GM23338 (cell line): ENCODE data around the gene PHF13. TPM values are rescaled to one million over a fixed set of nuclear protein-coding genes. Genes with fewer than 3 reads are reported as not detected.

Experiments
- ATAC-seq: fragments of 200-7000 bp; cut with Tn5 transposase; 3 replicates; pipeline ENCODE4 v1.9.1; 2020
- DNase-seq: peaks from one replicate; pipeline ENCODE4 v3.0.0-alpha.2; 2015; ENCODE audit warnings: low spot score
- H2AFZ ChIP-seq: fragments of 200-600 bp; sonication (generic); 2 replicates; pipeline ENCODE4 v1.8.0; 2016; ENCODE audit warnings: antibody characterized with exemption, mild to moderate bottlenecking, moderate library complexity
- H3F3A ChIP-seq: fragments of 200-600 bp; sonication (generic); replicated peaks from 2 replicates; pipeline ENCODE4 v1.8.0; 2017; ENCODE audit warnings: antibody characterized with exemption, mixed run types, low read depth
- H3K27ac ChIP-seq: fragments of 200-600 bp; sonication (generic); 2 replicates; pipeline ENCODE4 v1.6.1; 2016; ENCODE audit warnings: low read depth
- H3K27me3 ChIP-seq: fragments of 200-600 bp; sonication (generic); 2 replicates; pipeline ENCODE4 v1.8.0; 2016; ENCODE audit warnings: mild to moderate bottlenecking, mixed run types, moderate library complexity; ENCODE audit not compliant: insufficient read depth
- H3K36me3 ChIP-seq: fragments of 200-600 bp; sonication (generic); 2 replicates; pipeline ENCODE4 v1.8.0; 2016; ENCODE audit warnings: mild to moderate bottlenecking; ENCODE audit not compliant: insufficient read depth
- H3K4me1 ChIP-seq: fragments of 200-600 bp; sonication (generic); 2 replicates; pipeline ENCODE4 v1.8.0; 2016; ENCODE audit warnings: mild to moderate bottlenecking, moderate library complexity; ENCODE audit not compliant: insufficient read depth
- H3K4me2 ChIP-seq: fragments of 200-600 bp; sonication (generic); 2 replicates; pipeline ENCODE4 v1.7.1; 2017; ENCODE audit warnings: mixed run types
- H3K4me3 ChIP-seq: fragments of 200-600 bp; sonication (generic); 2 replicates; pipeline ENCODE4 v1.6.1; 2016; ENCODE audit warnings: mixed run types
- H3K79me2 ChIP-seq: fragments of 200-600 bp; sonication (generic); replicated peaks from 2 replicates; pipeline ENCODE4 v1.8.0; 2017; ENCODE audit warnings: mild to moderate bottlenecking; ENCODE audit not compliant: insufficient read depth
- H3K9me2 ChIP-seq: fragments of 200-600 bp; sonication (generic); 2 replicates; pipeline ENCODE4 v1.8.0; 2017; ENCODE audit not compliant: insufficient read depth
- H4K20me1 ChIP-seq: fragments of 200-600 bp; sonication (generic); replicated peaks from 2 replicates; pipeline ENCODE4 v1.8.0; 2017; ENCODE audit warnings: mild to moderate bottlenecking; ENCODE audit not compliant: insufficient read depth
- H3K27ac Mint-ChIP-seq: 2 replicates; pipeline ENCODE4 v1.8.0; 2020; ENCODE audit warnings: inconsistent platforms, mild to moderate bottlenecking, moderate library complexity, mixed read lengths
- H3K27me3 Mint-ChIP-seq: 3 replicates; pipeline ENCODE4 v1.8.0; 2022; ENCODE audit warnings: low read depth, mild to moderate bottlenecking, moderate library complexity, mixed read lengths, inconsistent platforms; ENCODE audit not compliant: insufficient read depth, poor library complexity
- H3K36me3 Mint-ChIP-seq: 3 replicates; pipeline ENCODE4 v1.8.0; 2021; ENCODE audit warnings: low read depth, mild to moderate bottlenecking, inconsistent platforms, moderate library complexity, mixed read lengths
- H3K4me1 Mint-ChIP-seq: 3 replicates; pipeline ENCODE4 v1.8.0; 2020; ENCODE audit warnings: mild to moderate bottlenecking, inconsistent platforms, mixed read lengths
- H3K4me3 Mint-ChIP-seq: 3 replicates; pipeline ENCODE4 v1.8.0; 2021; ENCODE audit warnings: moderate library complexity, mild to moderate bottlenecking, inconsistent platforms, mixed read lengths
- H3K9me3 Mint-ChIP-seq: 3 replicates; pipeline ENCODE4 v1.8.0; 2020; ENCODE audit warnings: moderate library complexity, mild to moderate bottlenecking, inconsistent platforms, mixed read lengths
- CREB1 ChIP-seq: fragments of 250-450 bp; sonication (Bioruptor Pico); IDR thresholded peaks from 2 replicates; pipeline ENCODE4 v1.5.0; 2020; ENCODE audit warnings: low read depth, mild to moderate bottlenecking, moderate library complexity
- CTCF ChIP-seq, 2 experiments: fragments of 200-600 bp in 1 of 2; sonication (generic) in 1 of 2; conservative IDR thresholded peaks; 2 replicates each; pipeline versions ENCODE4 v1.5.1 to v1.6.1; 2016 to 2017; ENCODE audit warnings: antibody characterized with exemption in 2 of 2, low read depth in 2 of 2, mild to moderate bottlenecking in 2 of 2, moderate library complexity in 1 of 2
- ETS1 ChIP-seq: IDR thresholded peaks from 2 replicates; pipeline ENCODE4 v1.6.1; 2016; ENCODE audit warnings: antibody characterized with exemption
- EZH2 ChIP-seq: fragments of 200-600 bp; sonication (generic); IDR thresholded peaks from one replicate; pipeline ENCODE4 v1.8.0; 2017; ENCODE audit warnings: antibody characterized with exemption, mild to moderate bottlenecking, low read depth; ENCODE audit not compliant: unreplicated experiment
- EZH2phosphoT487 ChIP-seq: fragments of 200-600 bp; sonication (generic); IDR thresholded peaks from one replicate; pipeline ENCODE4 v1.8.1; 2018; ENCODE audit warnings: antibody characterized with exemption; ENCODE audit not compliant: unreplicated experiment
- JUNB ChIP-seq: IDR thresholded peaks from one replicate; pipeline ENCODE4 v1.6.1; 2016; ENCODE audit warnings: antibody characterized with exemption; ENCODE audit not compliant: unreplicated experiment
- STAT1 ChIP-seq: IDR thresholded peaks from one replicate; pipeline ENCODE4 v1.6.1; 2016; ENCODE audit warnings: antibody characterized with exemption; ENCODE audit not compliant: unreplicated experiment
- ZNF114 ChIP-seq: fragments of 250-450 bp; sonication (Bioruptor Pico); IDR thresholded peaks from 2 replicates; pipeline ENCODE4 v1.5.0; 2020; ENCODE audit warnings: mild to moderate bottlenecking, moderate library complexity
- ZNF331 ChIP-seq: fragments of 250-450 bp; sonication (Bioruptor Pico); IDR thresholded peaks from 2 replicates; pipeline ENCODE4 v1.5.0; 2020; ENCODE audit warnings: low read depth, mild to moderate bottlenecking, moderate library complexity
- polyA plus RNA-seq: library from polyadenylated mRNA; unstranded; fragments of >200 nt; fragmentation: Nextera tagmentation; extraction: Ambion mirVana; gene quantifications from 2 replicates; pipeline ENCODE4 v1.2.1, GENCODE V29; 2016
- total RNA-seq: library from RNA; depleted of rRNA; stranded (reverse); fragments of >200 nt; shearing (Covaris generic); gene quantifications from 2 replicates; pipeline ENCODE4 v1.2.3, GENCODE V29; 2014
- TF ChIP-seq, protein P1 (sequence below): fragments of 250-450 bp; sonication (Bioruptor Pico); IDR thresholded peaks from 2 replicates; pipeline ENCODE4 v1.5.0; 2020; ENCODE audit warnings: mild to moderate bottlenecking, moderate library complexity

PHF13 gene
- total and polyA plus RNA-seq, 2 experiments from 2014 or later: 12.1 to 33.2 TPM

GRCh38 chr1:6619045-6619444, 5.5 kb downstream of the PHF13 start:
- Histone ChIP-seq H2AFZ (no peak overlapping the region), H3K79me2 (peaks cover 87% of the 10 kb centered on the region), H4K20me1 (peaks cover 76% of the 10 kb centered on the region), H3K4me1 (peaks cover 16% of the 10 kb centered on the region), H3K4me2 (no peak overlapping the region), H3K27me3 (no peaks in the 10 kb centered on the region), H3K27ac (no peak overlapping the region), H3K36me3 (peaks cover 21% of the 10 kb centered on the region), H3F3A (peaks cover 28% of the 10 kb centered on the region), H3K4me3 (no peak overlapping the region), H3K9me2 (no peaks in the 10 kb centered on the region)
- ATAC-seq (no peak), DNase-seq (no peak)
- TF ChIP-seq JUNB (no peak), EZH2phosphoT487 (no peak)
- H3K9me3 Mint-ChIP-seq: peaks cover 3% of the 10 kb centered on the region; the same call in 1 of the 3 replicates
- peaks cover 25% of the 10 kb centered on the region for H3K27me3 Mint-ChIP-seq
- H3K27ac Mint-ChIP-seq: no peak overlapping the region
- H3K36me3 Mint-ChIP-seq: peaks cover 71% of the 10 kb centered on the region
- no peak overlapping the region for H3K4me3 Mint-ChIP-seq
- peaks cover 21% of the 10 kb centered on the region for H3K4me1 Mint-ChIP-seq

DNA sequence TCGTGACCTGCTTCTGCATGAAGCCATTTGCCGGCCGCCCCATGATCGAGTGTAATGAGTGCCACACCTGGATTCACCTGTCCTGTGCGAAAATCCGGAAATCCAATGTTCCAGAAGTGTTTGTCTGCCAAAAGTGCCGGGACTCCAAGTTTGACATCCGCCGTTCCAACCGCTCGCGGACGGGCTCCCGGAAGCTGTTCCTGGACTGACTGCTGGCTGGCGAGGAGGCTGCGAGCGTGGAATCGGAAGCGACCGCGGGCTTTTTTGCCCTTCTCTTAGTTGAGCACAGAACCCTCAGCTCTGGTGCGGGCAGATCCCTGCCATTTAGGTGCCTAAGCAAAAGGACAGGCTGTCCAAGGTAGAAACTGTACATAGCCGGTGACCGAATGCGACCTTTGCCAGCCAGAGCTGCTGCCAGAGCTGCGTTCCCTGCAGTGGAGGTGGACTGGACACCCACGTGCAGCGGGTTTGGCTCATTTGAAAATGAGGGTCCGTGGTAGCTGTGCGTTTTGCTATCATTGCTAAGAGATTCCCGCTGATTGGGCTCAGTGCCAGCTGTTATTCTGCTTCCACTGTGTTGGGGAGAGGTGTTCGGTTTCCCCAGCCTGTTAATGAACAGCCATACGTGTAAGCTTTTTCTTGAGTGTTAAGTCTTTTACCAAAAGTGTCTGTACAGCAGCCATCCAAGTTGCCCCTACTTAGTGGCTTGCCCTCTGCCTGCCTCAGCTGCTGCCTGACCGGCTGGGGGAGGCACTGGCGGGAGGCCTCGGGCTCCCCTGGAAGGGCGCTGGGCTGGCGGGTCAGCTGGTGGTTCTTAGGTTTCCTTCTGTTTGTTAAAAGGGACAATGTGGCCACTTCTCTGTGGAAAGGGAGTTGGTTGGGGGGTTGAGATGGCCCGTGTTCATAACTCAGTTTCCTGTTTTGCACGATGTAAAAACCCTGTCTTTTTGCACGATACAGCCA, 8.2 kb downstream of the PHF13 start:
- Histone ChIP-seq H4K20me1 (peaks cover 72% of the 10 kb centered on the region), H3K36me3 (peaks cover 21% of the 10 kb centered on the region), H3K4me1 (peaks cover 11% of the 10 kb centered on the region), H3K79me2 (peaks cover 81% of the 10 kb centered on the region), H3K9me2 (no peaks in the 10 kb centered on the region), H3K4me3 (no peak overlapping the region), H3K27me3 (no peaks in the 10 kb centered on the region), H2AFZ (no peak overlapping the region), H3K4me2 (no peak overlapping the region), H3K27ac (0 out of 2 replicates have a peak overlapping the region, but pooled peaks have one; percentile 88), H3F3A (peaks cover 40% of the 10 kb centered on the region)
- no peak for ATAC-seq
- Mint-ChIP-seq H3K4me1 (peaks cover 21% of the 10 kb centered on the region), H3K27ac (peak overlapping the region; percentile 21; the same call in 1 of the 2 replicates), H3K4me3 (no peak overlapping the region), H3K27me3 (peaks cover 19% of the 10 kb centered on the region), H3K36me3 (peaks cover 67% of the 10 kb centered on the region), H3K9me3 (no peaks in the 10 kb centered on the region)
- no peak for DNase-seq
- TF ChIP-seq ZNF114 (no peak), ZNF331 (no peak), ETS1 (no peak), STAT1 (no peak), CREB1 (no peak), CTCF (conservative IDR thresholded peaks at IDR 0.05; ENCODE audit: low read depth in 2 of 2) (no peak), EZH2 (no peak)
- TF ChIP-seq, protein P1, sequence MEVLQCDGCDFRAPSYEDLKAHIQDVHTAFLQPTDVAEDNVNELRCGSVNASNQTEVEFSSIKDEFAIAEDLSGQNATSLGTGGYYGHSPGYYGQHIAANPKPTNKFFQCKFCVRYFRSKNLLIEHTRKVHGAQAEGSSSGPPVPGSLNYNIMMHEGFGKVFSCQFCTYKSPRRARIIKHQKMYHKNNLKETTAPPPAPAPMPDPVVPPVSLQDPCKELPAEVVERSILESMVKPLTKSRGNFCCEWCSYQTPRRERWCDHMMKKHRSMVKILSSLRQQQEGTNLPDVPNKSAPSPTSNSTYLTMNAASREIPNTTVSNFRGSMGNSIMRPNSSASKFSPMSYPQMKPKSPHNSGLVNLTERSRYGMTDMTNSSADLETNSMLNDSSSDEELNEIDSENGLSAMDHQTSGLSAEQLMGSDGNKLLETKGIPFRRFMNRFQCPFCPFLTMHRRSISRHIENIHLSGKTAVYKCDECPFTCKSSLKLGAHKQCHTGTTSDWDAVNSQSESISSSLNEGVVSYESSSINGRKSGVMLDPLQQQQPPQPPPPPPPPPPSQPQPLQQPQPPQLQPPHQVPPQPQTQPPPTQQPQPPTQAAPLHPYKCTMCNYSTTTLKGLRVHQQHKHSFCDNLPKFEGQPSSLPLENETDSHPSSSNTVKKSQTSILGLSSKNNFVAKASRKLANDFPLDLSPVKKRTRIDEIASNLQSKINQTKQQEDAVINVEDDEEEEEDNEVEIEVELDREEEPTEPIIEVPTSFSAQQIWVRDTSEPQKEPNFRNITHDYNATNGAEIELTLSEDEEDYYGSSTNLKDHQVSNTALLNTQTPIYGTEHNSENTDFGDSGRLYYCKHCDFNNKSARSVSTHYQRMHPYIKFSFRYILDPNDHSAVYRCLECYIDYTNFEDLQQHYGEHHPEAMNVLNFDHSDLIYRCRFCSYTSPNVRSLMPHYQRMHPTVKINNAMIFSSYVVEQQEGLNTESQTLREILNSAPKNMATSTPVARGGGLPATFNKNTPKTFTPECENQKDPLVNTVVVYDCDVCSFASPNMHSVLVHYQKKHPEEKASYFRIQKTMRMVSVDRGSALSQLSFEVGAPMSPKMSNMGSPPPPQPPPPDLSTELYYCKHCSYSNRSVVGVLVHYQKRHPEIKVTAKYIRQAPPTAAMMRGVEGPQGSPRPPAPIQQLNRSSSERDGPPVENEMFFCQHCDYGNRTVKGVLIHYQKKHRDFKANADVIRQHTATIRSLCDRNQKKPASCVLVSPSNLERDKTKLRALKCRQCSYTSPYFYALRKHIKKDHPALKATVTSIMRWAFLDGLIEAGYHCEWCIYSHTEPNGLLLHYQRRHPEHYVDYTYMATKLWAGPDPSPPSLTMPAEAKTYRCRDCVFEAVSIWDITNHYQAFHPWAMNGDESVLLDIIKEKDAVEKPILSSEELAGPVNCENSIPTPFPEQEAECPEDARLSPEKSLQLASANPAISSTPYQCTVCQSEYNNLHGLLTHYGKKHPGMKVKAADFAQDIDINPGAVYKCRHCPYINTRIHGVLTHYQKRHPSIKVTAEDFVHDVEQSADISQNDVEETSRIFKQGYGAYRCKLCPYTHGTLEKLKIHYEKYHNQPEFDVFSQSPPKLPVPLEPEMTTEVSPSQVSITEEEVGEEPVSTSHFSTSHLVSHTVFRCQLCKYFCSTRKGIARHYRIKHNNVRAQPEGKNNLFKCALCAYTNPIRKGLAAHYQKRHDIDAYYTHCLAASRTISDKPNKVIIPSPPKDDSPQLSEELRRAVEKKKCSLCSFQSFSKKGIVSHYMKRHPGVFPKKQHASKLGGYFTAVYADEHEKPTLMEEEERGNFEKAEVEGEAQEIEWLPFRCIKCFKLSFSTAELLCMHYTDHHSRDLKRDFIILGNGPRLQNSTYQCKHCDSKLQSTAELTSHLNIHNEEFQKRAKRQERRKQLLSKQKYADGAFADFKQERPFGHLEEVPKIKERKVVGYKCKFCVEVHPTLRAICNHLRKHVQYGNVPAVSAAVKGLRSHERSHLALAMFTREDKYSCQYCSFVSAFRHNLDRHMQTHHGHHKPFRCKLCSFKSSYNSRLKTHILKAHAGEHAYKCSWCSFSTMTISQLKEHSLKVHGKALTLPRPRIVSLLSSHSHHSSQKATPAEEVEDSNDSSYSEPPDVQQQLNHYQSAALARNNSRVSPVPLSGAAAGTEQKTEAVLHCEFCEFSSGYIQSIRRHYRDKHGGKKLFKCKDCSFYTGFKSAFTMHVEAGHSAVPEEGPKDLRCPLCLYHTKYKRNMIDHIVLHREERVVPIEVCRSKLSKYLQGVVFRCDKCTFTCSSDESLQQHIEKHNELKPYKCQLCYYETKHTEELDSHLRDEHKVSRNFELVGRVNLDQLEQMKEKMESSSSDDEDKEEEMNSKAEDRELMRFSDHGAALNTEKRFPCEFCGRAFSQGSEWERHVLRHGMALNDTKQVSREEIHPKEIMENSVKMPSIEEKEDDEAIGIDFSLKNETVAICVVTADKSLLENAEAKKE (CRISPR knock-in tag): no peak
